HepG2 (cell line): Measurements from ENCODE around the gene TP53I3. TPM values are rescaled to one million over a fixed set of nuclear protein-coding genes. Genes with fewer than 3 reads are reported as not detected.

Source experiments
- ATF1 ChIP-seq: IDR thresholded peaks from 2 replicates; pipeline ENCODE4 v1.6.1; 2016; ENCODE audit warnings: mild to moderate bottlenecking, control low read depth
- DR1 ChIP-seq: sonication (generic); formaldehyde crosslinking; IDR thresholded peaks from 2 replicates; pipeline ENCODE4 v1.8.0; 2021; ENCODE audit warnings: mild to moderate bottlenecking, missing genetic modification reagents, inconsistent platforms
- EED ChIP-seq: sonication (generic); formaldehyde crosslinking; IDR thresholded peaks from 2 replicates; pipeline ENCODE4 v1.5.0; 2020; ENCODE audit warnings: mild to moderate bottlenecking, missing genetic modification reagents
- EZH2 ChIP-seq: conservative IDR thresholded peaks from 2 replicates; pipeline ENCODE4 v1.6.1; 2012; ENCODE audit warnings: mild to moderate bottlenecking, low read depth, low read length, moderate library complexity
- FOSL1 ChIP-seq: sonication (generic); formaldehyde crosslinking; IDR thresholded peaks from 2 replicates; pipeline ENCODE4 v1.9.0; 2021; ENCODE audit warnings: missing genetic modification reagents, borderline replicate concordance
- HOXD1 ChIP-seq: sonication (generic); formaldehyde crosslinking; IDR thresholded peaks from 2 replicates; pipeline ENCODE4 v1.5.0; 2020; ENCODE audit warnings: missing genetic modification reagents
- MIER2 ChIP-seq: IDR thresholded peaks from 2 replicates; pipeline ENCODE4 v1.6.1; 2016; ENCODE audit warnings: missing biosample characterization, missing genetic modification reagents
- NR0B2 ChIP-seq: sonication (generic); formaldehyde crosslinking; IDR thresholded peaks from 2 replicates; pipeline ENCODE4 v1.4.0; 2020; ENCODE audit warnings: mild to moderate bottlenecking, missing genetic modification reagents
- RORA ChIP-seq: sonication (generic); formaldehyde crosslinking; IDR thresholded peaks from 2 replicates; pipeline ENCODE4 v1.5.0; 2020; ENCODE audit warnings: mild to moderate bottlenecking, missing genetic modification reagents, moderate library complexity
- SOX6 ChIP-seq, 2 experiments: fragments of 450-650 bp in 1 of 2; sonication (generic) in 1 of 2; formaldehyde crosslinking in 1 of 2; IDR thresholded peaks; 2 replicates each; pipeline versions ENCODE4 v1.4.0 to v1.6.1; 2017 to 2020; ENCODE audit warnings: antibody characterized with exemption in 1 of 2, mild to moderate bottlenecking in 1 of 2, missing genetic modification reagents in 1 of 2
- SRY ChIP-seq: sonication (generic); formaldehyde crosslinking; IDR thresholded peaks from 2 replicates; pipeline ENCODE4 v1.8.0; 2022; ENCODE audit warnings: mild to moderate bottlenecking, missing genetic modification reagents
- TP53 ChIP-seq: sonication (generic); formaldehyde crosslinking; conservative IDR thresholded peaks from 2 replicates; pipeline ENCODE4 v1.4.0; 2020; ENCODE audit warnings: missing genetic modification reagents
- ZBTB25 ChIP-seq: IDR thresholded peaks from 2 replicates; pipeline ENCODE4 v1.6.1; 2018; ENCODE audit warnings: missing genetic modification reagents
- ZNF260 ChIP-seq: sonication (generic); formaldehyde crosslinking; IDR thresholded peaks from 2 replicates; pipeline ENCODE4 v1.4.0; 2020; ENCODE audit warnings: missing genetic modification reagents, low read depth, mild to moderate bottlenecking, borderline replicate concordance
- ZNF343 ChIP-seq: sonication (generic); formaldehyde crosslinking; IDR thresholded peaks from 2 replicates; pipeline ENCODE4 v1.4.0; 2020; ENCODE audit warnings: mild to moderate bottlenecking, missing genetic modification reagents
- ZNF687 ChIP-seq: sonication (generic); formaldehyde crosslinking; IDR thresholded peaks from 2 replicates; pipeline ENCODE4 v1.5.1; 2020; ENCODE audit warnings: mild to moderate bottlenecking, missing genetic modification reagents, moderate library complexity
- ZNF790 ChIP-seq: sonication (generic); formaldehyde crosslinking; IDR thresholded peaks from 2 replicates; pipeline ENCODE4 v1.8.0; 2022; ENCODE audit warnings: missing genetic modification reagents, mild to moderate bottlenecking, borderline replicate concordance
- polyA plus RNA-seq, 8 experiments: library from polyadenylated mRNA; depleted of rRNA in 3 of 8; stranded (reverse) in 7 of 8; unstranded in 1 of 8; fragments of >200 nt; fragmentation: Illumina TruSeq in 4 of 8; extraction: Trizol in 4 of 8; gene quantifications; 2 replicates each; pipeline versions ENCODE4 v1.2.1 to v1.2.3, GENCODE V29; 2011 to 2016; ENCODE audit warnings: low read depth in 4 of 8, missing spikeins in 1 of 8, mixed read lengths in 1 of 8; ENCODE audit not compliant: insufficient read depth in 1 of 8
- total RNA-seq, 5 experiments: library from RNA; depleted of rRNA; stranded (reverse); fragments of >200 nt; fragmentation: Illumina TruSeq; extraction: Trizol; gene quantifications; 2 replicates each; pipeline ENCODE4 v1.2.3, GENCODE V29; 2016; ENCODE audit warnings: low read depth in 1 of 5

The TP53I3 gene
- total and polyA plus RNA-seq, 2 of the 13 experiments (the other 11 are each of a cell fraction or from before 2014, with no cell fraction given): 25.0 to 44.1 TPM

- peak; percentile 71; the same call in 1 of the 2 replicates for TF ChIP-seq ZBTB25 (CRISPR knock-in tag)
- TF ChIP-seq ZNF687 (CRISPR knock-in tag): peak; percentile 43; the same call in 1 of the 2 replicates
- TF ChIP-seq ATF1 (CRISPR knock-in tag): no peak
- TF ChIP-seq ZNF790 (CRISPR knock-in tag): no peak
- no peak for TF ChIP-seq SOX6 (IDR thresholded peaks at IDR 0.05)
- peak; percentile 23; the same call in 1 of the 2 replicates for TF ChIP-seq SOX6 (CRISPR knock-in tag; IDR thresholded peaks at IDR 0.05)
- no peak for TF ChIP-seq SRY
- TF ChIP-seq ZNF343 (CRISPR knock-in tag): no peak
- no peak for TF ChIP-seq EED (CRISPR knock-in tag)
- TF ChIP-seq MIER2 (CRISPR knock-in tag): no peak
- TF ChIP-seq ZNF260: no peak
- TF ChIP-seq DR1 (CRISPR knock-in tag): no peak
- no peak for TF ChIP-seq HOXD1
- TF ChIP-seq FOSL1 (CRISPR knock-in tag): no peak
- TF ChIP-seq EZH2: no peak
- no peak for TF ChIP-seq TP53 (CRISPR knock-in tag)
- no peak for TF ChIP-seq NR0B2 (CRISPR knock-in tag)
- TF ChIP-seq RORA: no peak
Measured at GRCh38 chr2:24045511-24046508, 38.8 kb downstream of the TP53I3 start (continued).
